ENCODE data around the gene VSTM5.

Gene VSTM5

DNA sequence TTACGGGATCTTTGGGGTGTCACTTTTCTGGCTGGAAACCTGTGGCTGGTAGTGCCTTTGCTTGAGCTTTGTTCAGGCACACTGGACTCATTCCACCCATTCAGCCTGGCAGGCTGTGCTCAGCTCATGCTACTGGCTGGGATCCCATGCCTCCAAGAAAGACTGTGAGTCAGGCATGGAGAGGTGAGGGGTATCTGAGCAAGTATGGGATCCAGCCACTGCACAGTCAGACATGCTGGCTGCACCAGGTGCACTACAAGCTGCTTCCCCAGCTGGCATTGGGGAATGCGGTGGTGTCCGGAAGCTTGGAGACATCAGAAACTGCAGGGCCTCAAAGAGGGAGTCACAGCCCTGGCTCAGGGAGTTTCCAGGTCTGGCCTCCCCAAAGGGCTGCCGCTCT, 78.3 kb downstream of the VSTM5 start:
- H3K4me1 Mint-ChIP-seq = no peaks in the 10 kb centered on the region
- no peaks in the 10 kb centered on the region for H3K36me3 Mint-ChIP-seq (ENCODE audit: low read depth)
- no peak overlapping the region for H3K4me3 Mint-ChIP-seq
- TF ChIP-seq, protein P1, sequence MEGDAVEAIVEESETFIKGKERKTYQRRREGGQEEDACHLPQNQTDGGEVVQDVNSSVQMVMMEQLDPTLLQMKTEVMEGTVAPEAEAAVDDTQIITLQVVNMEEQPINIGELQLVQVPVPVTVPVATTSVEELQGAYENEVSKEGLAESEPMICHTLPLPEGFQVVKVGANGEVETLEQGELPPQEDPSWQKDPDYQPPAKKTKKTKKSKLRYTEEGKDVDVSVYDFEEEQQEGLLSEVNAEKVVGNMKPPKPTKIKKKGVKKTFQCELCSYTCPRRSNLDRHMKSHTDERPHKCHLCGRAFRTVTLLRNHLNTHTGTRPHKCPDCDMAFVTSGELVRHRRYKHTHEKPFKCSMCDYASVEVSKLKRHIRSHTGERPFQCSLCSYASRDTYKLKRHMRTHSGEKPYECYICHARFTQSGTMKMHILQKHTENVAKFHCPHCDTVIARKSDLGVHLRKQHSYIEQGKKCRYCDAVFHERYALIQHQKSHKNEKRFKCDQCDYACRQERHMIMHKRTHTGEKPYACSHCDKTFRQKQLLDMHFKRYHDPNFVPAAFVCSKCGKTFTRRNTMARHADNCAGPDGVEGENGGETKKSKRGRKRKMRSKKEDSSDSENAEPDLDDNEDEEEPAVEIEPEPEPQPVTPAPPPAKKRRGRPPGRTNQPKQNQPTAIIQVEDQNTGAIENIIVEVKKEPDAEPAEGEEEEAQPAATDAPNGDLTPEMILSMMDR (IDR thresholded peaks at IDR 0.05; ENCODE audit: unreplicated experiment in 3 of 3) = no peak
- no peak overlapping the region for H3K27ac Mint-ChIP-seq
- no peaks in the 10 kb centered on the region for H3K27me3 Mint-ChIP-seq (ENCODE audit: low read depth)
- no peaks in the 10 kb centered on the region for H3K9me3 Mint-ChIP-seq

DNA sequence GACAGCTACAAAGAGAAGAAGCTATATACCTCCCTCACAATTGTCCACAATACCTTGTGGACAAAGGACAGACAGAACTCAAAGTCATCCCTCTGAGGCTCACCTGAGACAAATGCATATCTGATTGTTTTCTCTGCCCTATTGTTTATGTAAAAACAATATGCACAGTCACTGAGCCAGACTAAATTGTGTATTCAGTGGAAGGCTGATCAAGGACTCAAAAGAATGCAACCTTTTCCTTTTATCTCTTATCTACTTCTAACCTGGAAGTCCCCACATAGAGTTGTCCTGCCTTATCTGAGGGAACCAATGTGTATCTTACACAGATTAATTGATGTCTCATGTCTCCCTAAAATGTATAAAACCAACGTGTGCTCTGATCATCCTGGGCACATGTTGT, 80.3 kb downstream of the VSTM5 start:
- TF ChIP-seq, protein P1 (IDR thresholded peaks at IDR 0.05; ENCODE audit: unreplicated experiment in 3 of 3) = no peak
- no peaks in the 10 kb centered on the region for H3K9me3 Mint-ChIP-seq
- H3K27ac Mint-ChIP-seq = no peak overlapping the region
- no peaks in the 10 kb centered on the region for H3K27me3 Mint-ChIP-seq (ENCODE audit: low read depth)
- H3K4me1 Mint-ChIP-seq = no peaks in the 10 kb centered on the region
- H3K36me3 Mint-ChIP-seq (ENCODE audit: low read depth) = no peaks in the 10 kb centered on the region
- no peak overlapping the region for H3K4me3 Mint-ChIP-seq

Data from nephron (organoid).